Osteoblast (primary cell): ENCODE data around the gene TPSB2. TPM values are rescaled to one million over a fixed set of nuclear protein-coding genes. Genes with fewer than 3 reads are reported as not detected.
A peak's percentile ranks its signal among the peaks of the same experiment; 100 is the strongest.

Experiments
- DNase-seq: peaks from one replicate; pipeline ENCODE4 v3.0.0; 2011; ENCODE audit warnings: low spot score, mixed read lengths; ENCODE audit not compliant: insufficient read length; ENCODE audit errors: missing footprints
- H2AFZ ChIP-seq: 2 replicates; pipeline ENCODE4 v1.6.0; 2011; ENCODE audit warnings: mild to moderate bottlenecking, low read length
- H3K27ac ChIP-seq: 2 replicates; pipeline ENCODE4 v1.5.1; 2011; ENCODE audit warnings: mild to moderate bottlenecking, low read depth, low read length, moderate library complexity
- H3K27me3 ChIP-seq: 2 replicates; pipeline ENCODE4 v1.6.0; 2012; ENCODE audit warnings: mild to moderate bottlenecking, control low read depth, inconsistent platforms, low read length, moderate library complexity; ENCODE audit not compliant: insufficient read depth
- H3K36me3 ChIP-seq: 2 replicates; pipeline ENCODE4 v1.5.1; 2011; ENCODE audit warnings: mild to moderate bottlenecking, low read length, control low read depth, moderate library complexity; ENCODE audit not compliant: insufficient read depth
- H3K4me1 ChIP-seq: 2 replicates; pipeline ENCODE4 v1.5.1; 2011; ENCODE audit warnings: mild to moderate bottlenecking, low read length, control low read depth, moderate library complexity; ENCODE audit not compliant: insufficient read depth
- H3K4me2 ChIP-seq: 2 replicates; pipeline ENCODE4 v1.6.0; 2011; ENCODE audit warnings: mild to moderate bottlenecking, low read length; ENCODE audit not compliant: insufficient read depth
- H3K4me3 ChIP-seq: fragments of 200-600 bp; sonication (generic); 3 replicates; pipeline ENCODE4 v1.5.1; 2012; ENCODE audit warnings: mild to moderate bottlenecking, low read length, inconsistent platforms; ENCODE audit not compliant: insufficient read depth
- H3K79me2 ChIP-seq: 2 replicates; pipeline ENCODE4 v1.6.0; 2012; ENCODE audit warnings: mild to moderate bottlenecking, low read length, control low read depth, inconsistent platforms; ENCODE audit not compliant: insufficient read depth
- H3K9me3 ChIP-seq: 2 replicates; pipeline ENCODE4 v1.5.1; 2011; ENCODE audit warnings: low read depth, low read length, control low read depth
- H4K20me1 ChIP-seq: 2 replicates; pipeline ENCODE4 v1.6.0; 2012; ENCODE audit warnings: mild to moderate bottlenecking, low read length, control low read depth; ENCODE audit not compliant: insufficient read depth
- total RNA-seq: library from RNA; depleted of rRNA; stranded (reverse); fragments of >200 nt; gene quantifications from 2 replicates; pipeline ENCODE4 v1.2.3, GENCODE V29; 2012
- TF ChIP-seq, protein P1 (sequence below): IDR thresholded peaks from 2 replicates; pipeline ENCODE4 v1.5.1; 2011; ENCODE audit warnings: mild to moderate bottlenecking, low read depth, low read length, moderate library complexity; ENCODE audit errors: extremely low read depth

The TPSB2 gene
- total RNA-seq, 1 donor: not detected

DNA sequence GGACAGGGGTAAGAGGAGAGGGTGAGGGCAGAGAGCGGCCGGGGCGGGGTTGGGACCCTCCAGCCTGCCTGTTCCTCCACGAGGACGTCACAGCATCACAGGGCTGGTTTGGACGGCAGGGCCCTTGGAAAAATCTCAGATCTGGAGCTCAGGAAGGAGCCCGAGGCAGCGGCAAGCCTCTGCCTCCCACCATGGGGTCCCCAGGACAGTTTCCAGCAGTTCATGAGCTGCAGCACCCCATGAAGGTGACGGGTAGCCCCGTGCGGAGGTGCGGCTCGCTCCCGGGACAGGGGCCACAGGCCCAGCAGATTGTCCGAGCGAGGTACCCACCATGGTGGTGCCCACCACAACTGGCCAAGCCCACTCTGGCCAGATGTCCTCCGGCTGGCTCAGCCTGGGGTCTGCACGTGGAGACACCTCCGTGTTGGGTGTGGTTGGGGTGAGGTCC is 47.2 kb upstream of the TPSB2 start:
- no peak overlapping the region for H3K27ac ChIP-seq
- H4K20me1 ChIP-seq: no peaks in the 10 kb centered on the region
- no peak overlapping the region for H3K4me2 ChIP-seq
- TF ChIP-seq, protein P1, sequence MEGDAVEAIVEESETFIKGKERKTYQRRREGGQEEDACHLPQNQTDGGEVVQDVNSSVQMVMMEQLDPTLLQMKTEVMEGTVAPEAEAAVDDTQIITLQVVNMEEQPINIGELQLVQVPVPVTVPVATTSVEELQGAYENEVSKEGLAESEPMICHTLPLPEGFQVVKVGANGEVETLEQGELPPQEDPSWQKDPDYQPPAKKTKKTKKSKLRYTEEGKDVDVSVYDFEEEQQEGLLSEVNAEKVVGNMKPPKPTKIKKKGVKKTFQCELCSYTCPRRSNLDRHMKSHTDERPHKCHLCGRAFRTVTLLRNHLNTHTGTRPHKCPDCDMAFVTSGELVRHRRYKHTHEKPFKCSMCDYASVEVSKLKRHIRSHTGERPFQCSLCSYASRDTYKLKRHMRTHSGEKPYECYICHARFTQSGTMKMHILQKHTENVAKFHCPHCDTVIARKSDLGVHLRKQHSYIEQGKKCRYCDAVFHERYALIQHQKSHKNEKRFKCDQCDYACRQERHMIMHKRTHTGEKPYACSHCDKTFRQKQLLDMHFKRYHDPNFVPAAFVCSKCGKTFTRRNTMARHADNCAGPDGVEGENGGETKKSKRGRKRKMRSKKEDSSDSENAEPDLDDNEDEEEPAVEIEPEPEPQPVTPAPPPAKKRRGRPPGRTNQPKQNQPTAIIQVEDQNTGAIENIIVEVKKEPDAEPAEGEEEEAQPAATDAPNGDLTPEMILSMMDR: no peak
- H3K79me2 ChIP-seq: no peaks in the 10 kb centered on the region
- no peak overlapping the region for H2AFZ ChIP-seq
- no peaks in the 10 kb centered on the region for H3K9me3 ChIP-seq
- DNase-seq: peak; percentile 72
- no peaks in the 10 kb centered on the region for H3K36me3 ChIP-seq
- no peaks in the 10 kb centered on the region for H3K4me1 ChIP-seq
- peaks cover 11% of the 10 kb centered on the region for H3K27me3 ChIP-seq
- H3K4me3 ChIP-seq: no peak overlapping the region

DNA sequence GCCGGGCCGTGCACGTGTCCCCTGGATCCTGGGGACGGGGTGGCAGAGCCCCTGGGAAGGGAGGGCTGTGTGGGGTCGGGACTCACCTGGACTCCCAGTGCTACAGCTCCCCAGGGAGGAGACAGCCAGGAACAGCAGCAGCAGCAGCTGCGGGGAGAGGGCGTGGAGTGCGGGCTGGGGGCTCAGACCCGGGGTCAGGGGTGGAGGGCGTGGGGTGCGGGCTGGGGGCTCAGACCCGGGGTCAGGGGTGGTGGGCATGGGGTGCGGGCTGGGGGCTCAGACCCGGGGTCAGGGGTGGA is 46.5 kb upstream of the TPSB2 start:
- peaks cover 9% of the 10 kb centered on the region for H3K27me3 ChIP-seq
- H3K4me2 ChIP-seq: no peak overlapping the region
- no peaks in the 10 kb centered on the region for H3K79me2 ChIP-seq
- TF ChIP-seq, protein P1: no peak
- H3K27ac ChIP-seq: no peak overlapping the region
- H3K9me3 ChIP-seq: no peaks in the 10 kb centered on the region
- no peaks in the 10 kb centered on the region for H4K20me1 ChIP-seq
- no peak overlapping the region for H2AFZ ChIP-seq
- DNase-seq: peak; percentile 53
- no peaks in the 10 kb centered on the region for H3K4me1 ChIP-seq
- no peaks in the 10 kb centered on the region for H3K36me3 ChIP-seq
- H3K4me3 ChIP-seq: no peak overlapping the region

DNA sequence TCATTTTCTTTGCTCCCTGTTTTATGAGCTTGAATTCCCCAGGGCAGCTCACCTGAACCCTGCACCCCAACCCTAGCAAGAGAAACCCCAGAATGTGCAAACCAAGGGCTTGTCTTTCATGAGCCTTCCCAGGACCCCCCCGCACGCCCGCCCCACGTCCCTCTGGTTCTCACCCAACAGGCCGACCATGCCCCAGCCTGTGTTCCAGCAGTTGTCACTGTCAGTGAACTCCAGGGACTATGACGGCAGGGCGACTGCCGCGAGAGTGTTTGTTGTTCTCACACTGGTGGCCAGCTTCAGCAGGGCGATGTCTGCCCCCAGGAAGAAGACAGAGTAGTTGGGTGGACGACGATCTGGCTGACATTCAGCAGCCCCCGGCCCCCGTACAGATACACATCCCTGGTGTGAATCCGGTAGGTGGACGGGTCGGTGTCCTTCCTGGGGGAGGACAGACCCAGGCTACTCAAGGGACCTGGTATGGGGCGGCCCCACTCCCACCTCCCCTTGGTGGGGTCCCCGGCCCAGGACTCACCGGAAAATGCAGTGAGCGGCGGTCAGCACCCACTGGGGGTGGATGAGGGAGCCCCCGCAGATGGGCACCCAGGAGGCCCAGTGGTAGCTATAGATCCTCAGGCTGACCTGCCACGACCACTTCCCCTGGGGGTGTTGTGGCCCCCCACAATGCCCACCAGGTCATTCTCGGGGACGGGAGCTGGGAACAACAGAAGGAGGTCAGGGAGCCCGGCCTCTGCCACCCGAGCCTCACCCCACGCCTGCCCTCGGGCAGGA is 46.0 kb upstream of the TPSB2 start:
- H3K4me2 ChIP-seq: no peak overlapping the region
- no peaks in the 10 kb centered on the region for H3K79me2 ChIP-seq
- TF ChIP-seq, protein P1: no peak
- H3K4me3 ChIP-seq: no peak overlapping the region
- H3K27me3 ChIP-seq: peaks cover 9% of the 10 kb centered on the region
- H3K36me3 ChIP-seq: no peaks in the 10 kb centered on the region
- H4K20me1 ChIP-seq: no peaks in the 10 kb centered on the region
- H3K9me3 ChIP-seq: no peaks in the 10 kb centered on the region
- no peak overlapping the region for H3K27ac ChIP-seq
- peak; percentile 74 for DNase-seq
- no peaks in the 10 kb centered on the region for H3K4me1 ChIP-seq
- H2AFZ ChIP-seq: no peak overlapping the region

DNA sequence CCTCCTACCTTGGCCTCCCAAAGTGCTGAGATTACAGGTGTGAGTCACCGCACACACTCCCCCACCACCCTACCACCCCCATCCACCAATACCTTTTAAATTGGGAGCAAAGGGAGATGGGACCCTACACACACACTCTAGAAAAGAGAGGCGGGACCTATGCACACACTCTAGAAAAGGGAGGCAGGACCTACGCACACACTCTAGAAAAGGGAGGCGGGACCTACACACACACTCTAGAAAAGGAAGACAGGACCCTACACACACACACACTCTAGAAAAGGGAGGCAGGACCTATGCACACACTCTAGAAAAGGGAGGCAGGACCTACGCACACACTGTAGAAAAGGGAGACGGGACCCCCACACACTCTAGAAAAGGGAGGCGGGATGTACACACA is 44.8 kb upstream of the TPSB2 start:
- no peaks in the 10 kb centered on the region for H3K36me3 ChIP-seq
- no peak overlapping the region for H3K4me3 ChIP-seq
- H3K27me3 ChIP-seq: peaks cover 9% of the 10 kb centered on the region
- no peak for DNase-seq
- no peak overlapping the region for H3K27ac ChIP-seq
- no peaks in the 10 kb centered on the region for H3K4me1 ChIP-seq
- H4K20me1 ChIP-seq: no peaks in the 10 kb centered on the region
- no peaks in the 10 kb centered on the region for H3K9me3 ChIP-seq
- no peak overlapping the region for H3K4me2 ChIP-seq
- no peak overlapping the region for H2AFZ ChIP-seq
- TF ChIP-seq, protein P1: no peak
- H3K79me2 ChIP-seq: no peaks in the 10 kb centered on the region
